Upper lobe of left lung (tissue), 4 donors: ENCODE data around the gene PSMD6.

Experiments used
- CTCF ChIP-seq, 6 experiments: fragments of 450-650 bp in 4 of 6; fragments of 200-600 bp in 2 of 6; sonication (generic) in 2 of 6; IDR thresholded peaks; one replicate each; pipeline ENCODE4 v1.5.1; 2016 to 2019; ENCODE audit warnings: antibody characterized with exemption in 6 of 6
- EP300 ChIP-seq, 4 donors: sonication (generic); formaldehyde crosslinking; IDR thresholded peaks; one replicate each; pipeline ENCODE4 v1.5.1; 2017; ENCODE audit warnings: antibody characterized with exemption in 4 of 4, control low read depth in 2 of 4
- POLR2A ChIP-seq, 4 donors: fragments of 450-650 bp; IDR thresholded peaks; one replicate each; pipeline ENCODE4 v1.5.1; 2016 to 2017; ENCODE audit warnings: antibody characterized with exemption in 4 of 4, mild to moderate bottlenecking in 2 of 4
- POLR2AphosphoS5 ChIP-seq, 2 donors: sonication (generic); formaldehyde crosslinking; IDR thresholded peaks; one replicate each; pipeline ENCODE4 v1.5.1; 2017; ENCODE audit warnings: antibody characterized with exemption in 2 of 2

- no peak for TF ChIP-seq CTCF (IDR thresholded peaks at IDR 0.05)
- no peak for TF ChIP-seq POLR2A (IDR thresholded peaks at IDR 0.05)
- no peak for TF ChIP-seq EP300 (IDR thresholded peaks at IDR 0.05)
- TF ChIP-seq POLR2AphosphoS5 (IDR thresholded peaks at IDR 0.05) = no peak
Observed at GRCh38 chr3:64042952-64043351, 19.7 kb upstream of the PSMD6 start.
